ENCODE measurements around the gene ACVRL1. TPM values are rescaled to one million over a fixed set of nuclear protein-coding genes. Genes with fewer than 3 reads are reported as not detected.

Gene ACVRL1
- total and polyA plus RNA-seq, 2 donors (not counting 1 experiment from before 2014, with no cell fraction given) = 8.9 to 36.2 TPM

DNA sequence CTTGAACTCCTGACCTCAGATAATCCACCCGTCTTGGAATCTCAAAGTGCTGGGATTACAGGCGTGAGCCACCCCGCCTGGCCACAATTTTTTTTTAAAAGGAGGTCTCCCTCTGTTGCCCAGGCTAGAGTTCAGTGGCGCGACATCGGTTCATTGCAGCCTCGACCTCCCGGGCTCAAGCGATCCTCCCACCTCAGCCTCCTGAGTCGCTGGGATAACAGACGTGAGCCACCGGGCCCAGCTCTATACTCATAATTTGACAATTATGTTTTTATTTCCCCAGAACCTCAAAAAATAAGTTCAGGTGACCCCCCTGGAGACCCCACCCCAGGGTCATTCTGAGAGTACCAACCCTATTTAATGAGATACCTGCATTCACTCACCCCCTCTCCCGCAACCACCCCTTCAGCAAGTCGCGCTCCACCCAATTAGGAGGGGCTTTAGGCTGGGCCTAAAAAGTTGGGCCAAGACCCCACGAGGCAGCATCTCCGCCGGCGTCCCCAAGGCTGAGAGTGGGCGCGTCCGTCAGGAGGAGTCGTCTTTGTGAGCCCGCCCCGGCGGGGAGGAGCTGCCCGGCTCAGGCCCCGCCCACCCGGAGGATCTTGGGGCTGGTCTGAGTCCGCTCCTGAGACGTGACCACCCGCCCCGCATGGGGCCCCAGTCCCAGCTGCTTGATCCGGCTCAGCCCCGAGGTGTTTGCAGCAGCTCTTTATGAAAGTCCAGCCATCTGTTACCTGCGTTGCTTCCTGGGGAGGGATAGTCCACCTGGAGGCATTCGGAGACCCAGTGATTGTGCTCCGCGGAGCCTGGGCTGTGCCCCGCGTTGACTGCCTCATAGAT is 19.6 kb upstream of the ACVRL1 start, which contains the start of gene ANKRD33:
Gene ANKRD33, plus strand, starts transcription at position 628 of the 840 bp plus-strand sequence. Its CDS starts 84 bp downstream, at position 712.
- Histone ChIP-seq H3K36me3 (ENCODE audit: control insufficient read depth, insufficient read depth, low read length) (no peaks in the 10 kb centered on the region), H3K4me3 (replicated peaks in 1 of 4; ENCODE audit: control extremely low read depth in 1 of 4, insufficient read depth in 1 of 4, low read depth in 3 of 4, low read length in 4 of 4) (no peak within 1 kb of the TSS), H3K79me2 (ENCODE audit: control insufficient read depth, insufficient read depth, low read length) (no peaks in the 10 kb centered on the region), H3K4me2 (ENCODE audit: extremely low read depth, insufficient read depth, low read length) (no peak within 1 kb of the TSS), H3K9me3 (ENCODE audit: control insufficient read depth, insufficient read depth, low read depth, low read length) (no peaks in the 10 kb centered on the region), H4K20me1 (ENCODE audit: control insufficient read depth, extremely low read depth, insufficient read depth, low read length) (no peaks in the 10 kb centered on the region), H3K27me3 (ENCODE audit: control insufficient read depth, insufficient read depth, low read length) (no peaks in the 10 kb centered on the region), H2AFZ (ENCODE audit: low read length) (peak within 1 kb of the TSS; percentile 20), H3K4me1 (ENCODE audit: control insufficient read depth, extremely low read depth, insufficient read depth, low read length) (peaks cover 4% of the 10 kb centered on the region), H3K27ac (ENCODE audit: insufficient read depth, low read length) (no peak within 1 kb of the TSS), H3K9ac (ENCODE audit: insufficient read depth, low read length) (no peak within 1 kb of the TSS)
- DNase-seq (ENCODE audit: low read depth in 2 of 2) = peak in 1 of 2 donors; percentile 28
- TF ChIP-seq, protein P1, sequence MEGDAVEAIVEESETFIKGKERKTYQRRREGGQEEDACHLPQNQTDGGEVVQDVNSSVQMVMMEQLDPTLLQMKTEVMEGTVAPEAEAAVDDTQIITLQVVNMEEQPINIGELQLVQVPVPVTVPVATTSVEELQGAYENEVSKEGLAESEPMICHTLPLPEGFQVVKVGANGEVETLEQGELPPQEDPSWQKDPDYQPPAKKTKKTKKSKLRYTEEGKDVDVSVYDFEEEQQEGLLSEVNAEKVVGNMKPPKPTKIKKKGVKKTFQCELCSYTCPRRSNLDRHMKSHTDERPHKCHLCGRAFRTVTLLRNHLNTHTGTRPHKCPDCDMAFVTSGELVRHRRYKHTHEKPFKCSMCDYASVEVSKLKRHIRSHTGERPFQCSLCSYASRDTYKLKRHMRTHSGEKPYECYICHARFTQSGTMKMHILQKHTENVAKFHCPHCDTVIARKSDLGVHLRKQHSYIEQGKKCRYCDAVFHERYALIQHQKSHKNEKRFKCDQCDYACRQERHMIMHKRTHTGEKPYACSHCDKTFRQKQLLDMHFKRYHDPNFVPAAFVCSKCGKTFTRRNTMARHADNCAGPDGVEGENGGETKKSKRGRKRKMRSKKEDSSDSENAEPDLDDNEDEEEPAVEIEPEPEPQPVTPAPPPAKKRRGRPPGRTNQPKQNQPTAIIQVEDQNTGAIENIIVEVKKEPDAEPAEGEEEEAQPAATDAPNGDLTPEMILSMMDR (conservative IDR thresholded peaks at IDR 0.05 in 1 of 2, IDR thresholded peaks at IDR 0.05 in 1 of 2; ENCODE audit: low read depth in 1 of 2, low read length in 2 of 2) = no peak
- no peak for TF ChIP-seq EZH2 (IDR thresholded peaks at IDR 0.05; ENCODE audit: low read length, missing control alignments)

DNA sequence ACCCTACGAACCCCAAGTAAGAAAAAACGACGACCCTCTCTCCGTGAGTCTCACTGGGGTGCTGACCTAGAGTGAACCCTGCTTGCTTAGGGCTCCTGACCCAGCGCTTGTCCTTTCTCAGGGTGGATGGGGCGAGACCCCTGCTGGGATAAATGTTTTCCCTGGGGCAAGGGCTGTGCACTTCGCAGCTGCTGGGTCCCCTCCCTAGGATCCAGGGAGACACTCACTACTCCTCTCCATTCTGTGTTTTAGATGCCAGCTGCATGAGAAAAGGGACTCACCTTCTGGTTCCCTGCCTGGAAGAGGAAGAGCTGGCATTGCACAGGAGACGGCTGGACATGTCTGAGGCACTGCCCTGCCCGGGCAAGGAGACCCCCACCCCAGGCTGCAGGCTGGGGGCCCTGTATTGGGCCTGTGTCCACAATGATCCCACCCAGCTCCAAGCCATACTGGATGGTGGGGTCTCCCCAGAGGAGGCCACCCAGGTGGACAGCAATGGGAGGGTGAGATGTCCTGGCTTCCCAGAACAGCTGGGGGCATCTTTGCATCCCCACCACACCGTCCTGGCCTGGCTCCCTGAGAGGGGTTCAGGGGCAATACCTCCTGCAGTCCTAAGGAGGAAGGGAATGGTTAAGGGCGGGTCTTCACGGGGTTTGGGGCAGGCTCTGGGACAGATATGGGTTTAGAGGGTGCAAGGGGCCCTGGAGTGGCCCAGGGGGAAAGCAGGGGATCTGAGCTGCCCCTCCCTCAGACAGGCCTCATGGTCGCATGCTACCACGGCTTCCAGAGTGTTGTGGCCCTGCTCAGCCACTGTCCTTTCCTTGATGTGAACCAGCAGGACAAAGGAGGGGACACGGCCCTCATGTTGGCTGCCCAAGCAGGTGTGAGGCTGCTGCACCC is 18.7 kb upstream of the ACVRL1 start:
- Histone ChIP-seq H3K27ac (ENCODE audit: insufficient read depth, low read length) (no peak overlapping the region), H3K79me2 (ENCODE audit: control insufficient read depth, insufficient read depth, low read length) (no peaks in the 10 kb centered on the region), H2AFZ (ENCODE audit: low read length) (no peak overlapping the region), H3K4me1 (ENCODE audit: control insufficient read depth, extremely low read depth, insufficient read depth, low read length) (peaks cover 4% of the 10 kb centered on the region), H3K4me2 (ENCODE audit: extremely low read depth, insufficient read depth, low read length) (no peak overlapping the region), H3K9me3 (ENCODE audit: control insufficient read depth, insufficient read depth, low read depth, low read length) (no peaks in the 10 kb centered on the region), H3K27me3 (ENCODE audit: control insufficient read depth, insufficient read depth, low read length) (no peaks in the 10 kb centered on the region), H3K4me3 (replicated peaks in 1 of 4; ENCODE audit: control extremely low read depth in 1 of 4, insufficient read depth in 1 of 4, low read depth in 3 of 4, low read length in 4 of 4) (no peak overlapping the region), H4K20me1 (ENCODE audit: control insufficient read depth, extremely low read depth, insufficient read depth, low read length) (no peaks in the 10 kb centered on the region), H3K36me3 (ENCODE audit: control insufficient read depth, insufficient read depth, low read length) (no peaks in the 10 kb centered on the region), H3K9ac (ENCODE audit: insufficient read depth, low read length) (no peak overlapping the region)
- DNase-seq (ENCODE audit: low read depth in 2 of 2) = no peak
- TF ChIP-seq EZH2 (IDR thresholded peaks at IDR 0.05; ENCODE audit: low read length, missing control alignments) = no peak
- TF ChIP-seq, protein P1 (conservative IDR thresholded peaks at IDR 0.05 in 1 of 2, IDR thresholded peaks at IDR 0.05 in 1 of 2; ENCODE audit: low read depth in 1 of 2, low read length in 2 of 2) = no peak

Measured in fibroblast of lung (primary cell).